DOHH2 (cell line): Measurements from ENCODE around the gene DNMBP.

Source experiments
- H3F3A ChIP-seq: fragments of 200-600 bp; sonication (generic), shearing (Covaris generic); 2 replicates; pipeline ENCODE4 v1.6.0; 2016; ENCODE audit warnings: antibody characterized with exemption, mild to moderate bottlenecking; ENCODE audit not compliant: control insufficient read depth, insufficient read depth
- H3K27ac ChIP-seq: fragments of 200-600 bp; sonication (generic); 2 replicates; pipeline ENCODE4 v1.5.1; 2014; ENCODE audit warnings: low read depth, mild to moderate bottlenecking, low read length, moderate library complexity
- H3K27me3 ChIP-seq: fragments of 200-600 bp; sonication (generic); 2 replicates; pipeline ENCODE4 v1.6.1; 2014; ENCODE audit warnings: mild to moderate bottlenecking, low read length, mixed read lengths; ENCODE audit not compliant: control insufficient read depth
- H3K36me3 ChIP-seq: fragments of 200-600 bp; sonication (generic); 2 replicates; pipeline ENCODE4 v1.6.1; 2014; ENCODE audit warnings: mild to moderate bottlenecking, low read length, moderate library complexity, mixed read lengths; ENCODE audit not compliant: control insufficient read depth
- H3K4me1 ChIP-seq: fragments of 200-600 bp; sonication (generic); 2 replicates; pipeline ENCODE4 v1.6.1; 2014; ENCODE audit warnings: mild to moderate bottlenecking, low read length, mixed read lengths; ENCODE audit not compliant: control insufficient read depth
- H3K4me2 ChIP-seq: fragments of 200-600 bp; sonication (generic); 2 replicates; pipeline ENCODE4 v1.6.0; 2014; ENCODE audit warnings: mild to moderate bottlenecking, low read length, moderate library complexity
- H3K4me3 ChIP-seq: fragments of 200-600 bp; sonication (generic); 2 replicates; pipeline ENCODE4 v1.5.1; 2014; ENCODE audit warnings: mild to moderate bottlenecking, low read length, mixed read lengths
- H3K79me2 ChIP-seq: fragments of 200-600 bp; sonication (generic); 2 replicates; pipeline ENCODE4 v1.6.1; 2014; ENCODE audit warnings: mild to moderate bottlenecking, low read length, mixed read lengths; ENCODE audit not compliant: control insufficient read depth
- H3K9me2 ChIP-seq: fragments of 200-600 bp; sonication (generic); replicated peaks from 2 replicates; pipeline ENCODE4 v1.6.1; 2014; ENCODE audit warnings: mild to moderate bottlenecking, low read length, mixed read lengths; ENCODE audit not compliant: control insufficient read depth
- H3K9me3 ChIP-seq: fragments of 200-600 bp; sonication (generic); 2 replicates; pipeline ENCODE4 v1.6.1; 2014; ENCODE audit warnings: antibody characterized with exemption, low read length, mixed read lengths; ENCODE audit not compliant: control insufficient read depth, insufficient read depth
- H4K20me1 ChIP-seq: fragments of 200-600 bp; sonication (generic); 2 replicates; pipeline ENCODE4 v1.6.0; 2014; ENCODE audit warnings: low read depth, mild to moderate bottlenecking, antibody characterized with exemption, low read length, moderate library complexity; ENCODE audit not compliant: control insufficient read depth, insufficient read depth
- CTCF ChIP-seq: fragments of 200-600 bp; sonication (generic); IDR thresholded peaks from one replicate; pipeline ENCODE4 v1.5.1; 2014; ENCODE audit warnings: antibody characterized with exemption, mild to moderate bottlenecking, low read depth, low read length; ENCODE audit not compliant: poor library complexity, severe bottlenecking
- EZH2phosphoT487 ChIP-seq: fragments of 200-600 bp; sonication (generic); IDR thresholded peaks from 2 replicates; pipeline ENCODE4 v1.6.1; 2017; ENCODE audit warnings: borderline replicate concordance, mild to moderate bottlenecking, antibody characterized with exemption, low read length, moderate library complexity, mixed read lengths

Gene DNMBP

DNA sequence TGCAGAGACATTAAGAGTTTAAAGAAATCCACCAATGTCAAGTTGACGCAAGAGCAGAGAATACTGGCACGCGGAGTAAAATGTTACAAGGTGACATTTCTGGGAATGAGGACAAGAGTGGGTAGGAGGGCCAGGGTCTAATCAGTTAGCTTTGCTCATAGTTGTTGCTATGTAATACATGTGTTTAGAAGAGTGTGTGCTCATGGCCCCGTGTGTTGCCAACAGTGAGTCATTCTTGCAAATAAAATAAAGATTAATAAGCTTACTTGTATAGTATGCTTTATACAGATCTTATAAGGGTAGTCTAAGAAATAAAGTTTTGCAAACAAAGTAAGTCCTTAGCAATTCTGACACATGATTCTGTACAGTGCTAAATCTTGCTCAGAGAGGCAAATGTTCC, 64.5 kb downstream of the DNMBP start:
- H3K4me3 ChIP-seq = no peak overlapping the region
- H3K4me1 ChIP-seq = no peaks in the 10 kb centered on the region
- H3F3A ChIP-seq = no peaks in the 10 kb centered on the region
- H3K9me3 ChIP-seq = no peaks in the 10 kb centered on the region
- peaks cover 47% of the 10 kb centered on the region for H3K36me3 ChIP-seq
- H4K20me1 ChIP-seq = peaks cover 7% of the 10 kb centered on the region
- H3K4me2 ChIP-seq = no peak overlapping the region
- TF ChIP-seq CTCF (no peak), EZH2phosphoT487 (no peak)
- no peaks in the 10 kb centered on the region for H3K27me3 ChIP-seq
- H3K9me2 ChIP-seq = no peaks in the 10 kb centered on the region
- peaks cover 92% of the 10 kb centered on the region for H3K79me2 ChIP-seq
- no peak overlapping the region for H3K27ac ChIP-seq

GRCh38 chr10:99944860-99945259, 64.9 kb downstream of the DNMBP start:
- Histone ChIP-seq H3K4me2 (no peak overlapping the region), H3K79me2 (peaks cover 91% of the 10 kb centered on the region), H3F3A (no peaks in the 10 kb centered on the region), H3K4me1 (no peaks in the 10 kb centered on the region), H3K4me3 (no peak overlapping the region), H3K27ac (no peak overlapping the region), H3K36me3 (peaks cover 46% of the 10 kb centered on the region), H3K27me3 (no peaks in the 10 kb centered on the region), H3K9me2 (no peaks in the 10 kb centered on the region), H4K20me1 (peaks cover 7% of the 10 kb centered on the region), H3K9me3 (no peaks in the 10 kb centered on the region)
- TF ChIP-seq CTCF (no peak), EZH2phosphoT487 (no peak)

- peaks cover 91% of the 10 kb centered on the region for H3K79me2 ChIP-seq
- H3K9me2 ChIP-seq = no peaks in the 10 kb centered on the region
- H3K27me3 ChIP-seq = no peaks in the 10 kb centered on the region
- no peaks in the 10 kb centered on the region for H3K9me3 ChIP-seq
- H3F3A ChIP-seq = no peaks in the 10 kb centered on the region
- peaks cover 49% of the 10 kb centered on the region for H3K36me3 ChIP-seq
- H3K27ac ChIP-seq = no peak overlapping the region
- no peak overlapping the region for H3K4me2 ChIP-seq
- no peaks in the 10 kb centered on the region for H3K4me1 ChIP-seq
- H3K4me3 ChIP-seq = no peak overlapping the region
- H4K20me1 ChIP-seq = peaks cover 7% of the 10 kb centered on the region
- TF ChIP-seq EZH2phosphoT487 = no peak
Observed at GRCh38 chr10:99943908-99944307, 65.8 kb downstream of the DNMBP start.

GRCh38 chr10:99941942-99942820, 67.6 kb downstream of the DNMBP start:
- H3K9me3 ChIP-seq = no peaks in the 10 kb centered on the region
- no peaks in the 10 kb centered on the region for H3K9me2 ChIP-seq
- peaks cover 54% of the 10 kb centered on the region for H3K36me3 ChIP-seq
- no peak overlapping the region for H3K27ac ChIP-seq
- no peak overlapping the region for H3K4me3 ChIP-seq
- no peak overlapping the region for H3K4me2 ChIP-seq
- H3K4me1 ChIP-seq = no peaks in the 10 kb centered on the region
- H3K27me3 ChIP-seq = no peaks in the 10 kb centered on the region
- TF ChIP-seq CTCF (no peak), EZH2phosphoT487 (no peak)
- no peaks in the 10 kb centered on the region for H3F3A ChIP-seq
- H4K20me1 ChIP-seq = peaks cover 6% of the 10 kb centered on the region
- H3K79me2 ChIP-seq = peaks cover 91% of the 10 kb centered on the region
